Measurements from ENCODE around the gene ISL2. TPM values are rescaled to one million over a fixed set of nuclear protein-coding genes. Genes with fewer than 3 reads are reported as not detected.
"Not testable (repeated sequence)": the region's sequence is repeated elsewhere in the genome, so short reads cannot be mapped to it uniquely, and the experiment has no call there.

ISL2 gene
- total RNA-seq (under 1 TPM in 3 of 5 experiments, not detected in 2; 0.21 to 0.51 (median 0.27) TPM), polyA plus RNA-seq (not detected), total RNA-seq (not detected)

DNA sequence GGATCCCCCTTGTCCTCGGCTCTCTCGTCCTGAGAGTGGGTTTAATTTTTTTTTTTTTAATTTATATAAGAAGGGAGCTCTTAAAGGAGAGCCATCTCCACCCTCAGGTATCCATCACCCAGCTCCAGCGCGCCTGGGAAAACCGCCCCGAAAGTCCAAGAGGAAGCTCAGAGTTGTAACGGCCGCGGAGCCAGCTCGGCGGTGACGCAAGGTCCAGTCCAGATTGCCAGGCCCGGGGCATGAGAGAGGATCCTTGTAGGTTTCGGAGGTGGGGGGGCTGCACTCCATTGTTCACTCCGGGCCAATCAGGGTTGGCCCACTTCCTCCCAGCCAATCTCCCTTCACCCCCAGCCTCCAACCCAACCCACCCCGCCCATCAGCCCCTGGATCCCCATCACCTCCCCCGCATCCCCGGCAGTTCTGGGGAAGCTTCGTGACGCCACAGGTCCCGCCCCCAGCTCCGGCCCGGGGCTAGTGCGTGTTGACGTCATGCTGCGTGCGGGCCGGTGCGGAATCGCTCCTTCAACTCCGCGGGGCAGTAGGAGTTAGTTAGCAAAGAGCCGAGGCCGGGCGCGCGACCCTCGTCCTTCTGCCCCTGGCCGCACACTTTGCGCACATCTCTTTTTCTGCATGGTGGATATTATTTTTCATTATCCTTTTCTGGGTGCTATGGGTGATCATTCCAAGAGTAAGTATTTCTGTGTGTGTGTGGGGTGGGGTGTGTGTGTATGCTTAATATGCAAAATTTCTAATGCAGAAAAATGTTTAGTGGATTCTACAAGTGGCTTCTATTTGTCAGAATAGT is at the start of gene ISL2:
Gene ISL2, plus strand, starts transcription at position 520 of the 805 bp plus-strand sequence. Its CDS starts 111 bp downstream, at position 631.
- Mint-ChIP-seq H3K4me1 (peaks cover 37 to 60% (median 48%) of the 10 kb centered on the region in 7 donors), H3K27me3 (peaks cover 73 to 84% (median 75%) of the 10 kb centered on the region in 5 donors), H3K36me3 (peaks cover 0 to 13% (median 0%) of the 10 kb centered on the region in 5 donors), H3K9me3 (peaks cover 0 to 4% (median 0%) of the 10 kb centered on the region in 11 donors), H3K27ac (peak within 1 kb of the TSS in 5 of 9 donors; percentile 5 to 77 (median 39)), H3K4me3 (peak within 1 kb of the TSS; percentile 61 to 84 (median 76))
- intact Hi-C loops (cut with micrococcal nuclease): loop anchor here in 1 of 2 donors (2.0 to 5.0 kb wide), 2 partner anchors 50 to 99 kb away; no protein-coding TSS in a partner anchor
- H3K27ac ChIP-seq (ENCODE audit: low read depth, low read length): no peak within 1 kb of the TSS
- H3K4me1 ChIP-seq (ENCODE audit: control insufficient read depth in 2 of 2, insufficient read depth in 2 of 2, low read length in 2 of 2): peaks cover 32 to 59% of the 10 kb centered on the region in 2 donors
- H3K4me3 ChIP-seq (ENCODE audit: low read length): peak within 1 kb of the TSS; percentile 28
- peaks cover 11 to 47% of the 10 kb centered on the region in 2 donors for H3K27me3 ChIP-seq (ENCODE audit: control insufficient read depth in 2 of 2, insufficient read depth in 2 of 2, low read length in 2 of 2)
- CTCF ChIA-PET: no interaction called here
- POLR2A ChIA-PET: no interaction called here
- H3K36me3 ChIP-seq (ENCODE audit: control insufficient read depth in 2 of 3, insufficient read depth in 3 of 3, low read length in 3 of 3): no peaks in the 10 kb centered on the region
- ATAC-seq (peak; percentile 52), DNase-seq (peak in 2 of 9 donors; percentile 21 to 83)
- no peaks in the 10 kb centered on the region for H3K9me3 ChIP-seq (ENCODE audit: control insufficient read depth in 2 of 3, low read length in 3 of 3)

GRCh38 chr15:76289582-76289981 is 47.0 kb upstream of the ISL2 start:
- intact Hi-C loops (cut with micrococcal nuclease): loop anchor here in 1 of 2 donors (5.0 kb wide), 1 partner anchor 52 kb away; no protein-coding TSS in a partner anchor
- H3K27me3 Mint-ChIP-seq: no peaks in the 10 kb centered on the region
- no peak overlapping the region for H3K4me3 ChIP-seq (ENCODE audit: low read length)
- POLR2A ChIA-PET: interaction anchor here (1.2 kb wide), 1 partner anchor 20 kb away, joined by 3 read pairs; no protein-coding TSS in a partner anchor
- peaks cover 14 to 49% (median 28%) of the 10 kb centered on the region in 7 donors for H3K4me1 Mint-ChIP-seq
- H3K36me3 ChIP-seq (ENCODE audit: control insufficient read depth in 2 of 3, insufficient read depth in 3 of 3, low read length in 3 of 3): no peaks in the 10 kb centered on the region
- peaks cover 11 to 12% of the 10 kb centered on the region in 2 donors for H3K4me1 ChIP-seq (ENCODE audit: control insufficient read depth in 2 of 2, insufficient read depth in 2 of 2, low read length in 2 of 2)
- H3K36me3 Mint-ChIP-seq: peaks cover 6 to 21% (median 14%) of the 10 kb centered on the region in 5 donors
- no peaks in the 10 kb centered on the region for H3K9me3 Mint-ChIP-seq
- no peaks in the 10 kb centered on the region for H3K9me3 ChIP-seq (ENCODE audit: control insufficient read depth in 2 of 3, low read length in 3 of 3)
- H3K27me3 ChIP-seq (ENCODE audit: control insufficient read depth in 2 of 2, insufficient read depth in 2 of 2, low read length in 2 of 2): no peaks in the 10 kb centered on the region
- CTCF ChIA-PET: interaction anchor here (0.9 kb wide), 1 partner anchor 22 kb away, joined by 3 read pairs; the partner anchor contains the start of gene ETFA
- DNase-seq (no peak), ATAC-seq (no peak)
- peak overlapping the region in 7 of 9 donors; percentile 5 to 93 (median 28) for H3K27ac Mint-ChIP-seq
- no peak overlapping the region for H3K27ac ChIP-seq (ENCODE audit: low read depth, low read length)
- no peak overlapping the region for H3K4me3 Mint-ChIP-seq

- H3K4me3 ChIP-seq (ENCODE audit: low read length): no peak overlapping the region
- no peaks in the 10 kb centered on the region for H3K36me3 ChIP-seq (ENCODE audit: control insufficient read depth in 2 of 3, insufficient read depth in 3 of 3, low read length in 3 of 3)
- no peak overlapping the region for H3K4me3 Mint-ChIP-seq
- no peaks in the 10 kb centered on the region for H3K9me3 Mint-ChIP-seq
- H3K27me3 Mint-ChIP-seq: no peaks in the 10 kb centered on the region
- DNase-seq (no peak), ATAC-seq (no peak)
- H3K4me1 ChIP-seq (ENCODE audit: control insufficient read depth in 2 of 2, insufficient read depth in 2 of 2, low read length in 2 of 2): peaks cover 0 to 2% of the 10 kb centered on the region in 2 donors
- no peaks in the 10 kb centered on the region for H3K9me3 ChIP-seq (ENCODE audit: control insufficient read depth in 2 of 3, low read length in 3 of 3)
- peaks cover 6 to 21% (median 11%) of the 10 kb centered on the region in 5 donors for H3K36me3 Mint-ChIP-seq
- CTCF ChIA-PET: no interaction called here
- POLR2A ChIA-PET: interaction anchor here (1.8 kb wide), 1 partner anchor 18 kb away, joined by 4 read pairs; the partner anchor contains the start of gene ETFA
- no peak overlapping the region for H3K27ac ChIP-seq (ENCODE audit: low read depth, low read length)
- no peaks in the 10 kb centered on the region for H3K27me3 ChIP-seq (ENCODE audit: control insufficient read depth in 2 of 2, insufficient read depth in 2 of 2, low read length in 2 of 2)
- peaks cover 7 to 39% (median 23%) of the 10 kb centered on the region in 7 donors for H3K4me1 Mint-ChIP-seq
- intact Hi-C loops (cut with micrococcal nuclease): no loop called here
- peak overlapping the region in 4 of 9 donors; percentile 49 to 79 (median 70) for H3K27ac Mint-ChIP-seq
Observed at GRCh38 chr15:76293361-76293760, 43.2 kb upstream of the ISL2 start.

GRCh38 chr15:76294463-76294862 is 42.1 kb upstream of the ISL2 start:
- H3K27me3 ChIP-seq (ENCODE audit: control insufficient read depth in 2 of 2, insufficient read depth in 2 of 2, low read length in 2 of 2); DNase-seq; H3K4me3 Mint-ChIP-seq; intact Hi-C loops (cut with micrococcal nuclease); H3K27ac ChIP-seq (ENCODE audit: low read depth, low read length); H3K4me3 ChIP-seq (ENCODE audit: low read length); ATAC-seq; H3K9me3 ChIP-seq (ENCODE audit: control insufficient read depth in 2 of 3, low read length in 3 of 3); H3K9me3 Mint-ChIP-seq; POLR2A ChIA-PET; H3K36me3 ChIP-seq (ENCODE audit: control insufficient read depth in 2 of 3, insufficient read depth in 3 of 3, low read length in 3 of 3); H3K27me3 Mint-ChIP-seq; H3K4me1 ChIP-seq (ENCODE audit: control insufficient read depth in 2 of 2, insufficient read depth in 2 of 2, low read length in 2 of 2): not testable (repeated sequence)
- Mint-ChIP-seq H3K4me1 (peaks cover 7 to 37% (median 21%) of the 10 kb centered on the region in 7 donors), H3K36me3 (peaks cover 6 to 21% (median 11%) of the 10 kb centered on the region in 5 donors), H3K27ac (peak overlapping the region in 1 of 9 donors; percentile 2)
- CTCF ChIA-PET: interaction anchor here (0.9 kb wide), 1 partner anchor 9 kb away, joined by 3 read pairs; no protein-coding TSS in a partner anchor

- Mint-ChIP-seq H3K36me3 (peaks cover 1 to 14% (median 3%) of the 10 kb centered on the region in 5 donors), H3K9me3 (no peaks in the 10 kb centered on the region), H3K27ac (peak overlapping the region in 2 of 9 donors; percentile 6 to 13), H3K4me1 (peaks cover 10 to 40% (median 16%) of the 10 kb centered on the region in 7 donors), H3K4me3 (no peak overlapping the region), H3K27me3 (no peaks in the 10 kb centered on the region)
- DNase-seq: no peak
- intact Hi-C loops (cut with micrococcal nuclease): no loop called here
- H3K9me3 ChIP-seq (ENCODE audit: control insufficient read depth in 2 of 3, low read length in 3 of 3): no peaks in the 10 kb centered on the region
- no peaks in the 10 kb centered on the region for H3K36me3 ChIP-seq (ENCODE audit: control insufficient read depth in 2 of 3, insufficient read depth in 3 of 3, low read length in 3 of 3)
- ChIA-PET CTCF (no interaction called here), POLR2A (no interaction called here)
- no peaks in the 10 kb centered on the region for H3K27me3 ChIP-seq (ENCODE audit: control insufficient read depth in 2 of 2, insufficient read depth in 2 of 2, low read length in 2 of 2)
- H3K27ac ChIP-seq (ENCODE audit: low read depth, low read length): no peak overlapping the region
- H3K4me1 ChIP-seq (ENCODE audit: control insufficient read depth in 2 of 2, insufficient read depth in 2 of 2, low read length in 2 of 2): peaks cover 0 to 14% of the 10 kb centered on the region in 2 donors
- no peak for ATAC-seq
- no peak overlapping the region for H3K4me3 ChIP-seq (ENCODE audit: low read length)
Observed at GRCh38 chr15:76296849-76297248, 39.7 kb upstream of the ISL2 start.

DNA sequence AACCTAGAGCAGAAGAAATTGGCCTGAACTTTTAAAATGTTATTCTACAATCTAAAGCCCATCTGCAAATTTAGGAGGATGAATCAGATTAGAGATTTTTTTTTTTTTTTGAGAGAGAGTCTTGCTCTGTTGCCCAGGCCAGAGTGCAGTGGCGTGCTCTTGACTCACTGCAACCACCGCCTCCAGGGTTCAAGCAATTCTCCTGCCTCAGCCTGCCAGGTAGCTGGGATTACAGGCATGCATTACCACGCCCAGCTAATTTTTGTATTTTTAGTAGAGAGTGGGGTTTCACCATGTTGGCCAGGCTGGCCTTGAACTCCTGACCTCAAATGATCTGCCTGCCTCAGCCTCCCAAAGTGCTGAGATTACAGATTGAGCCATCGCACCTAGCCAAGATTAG is 38.6 kb upstream of the ISL2 start:
- H3K9me3 Mint-ChIP-seq; H3K27me3 ChIP-seq (ENCODE audit: control insufficient read depth in 2 of 2, insufficient read depth in 2 of 2, low read length in 2 of 2); POLR2A ChIA-PET; H3K36me3 ChIP-seq (ENCODE audit: control insufficient read depth in 2 of 3, insufficient read depth in 3 of 3, low read length in 3 of 3); intact Hi-C loops (cut with micrococcal nuclease); H3K27ac ChIP-seq (ENCODE audit: low read depth, low read length); H3K9me3 ChIP-seq (ENCODE audit: control insufficient read depth in 2 of 3, low read length in 3 of 3); H3K27me3 Mint-ChIP-seq; H3K4me3 Mint-ChIP-seq; H3K36me3 Mint-ChIP-seq; DNase-seq; ATAC-seq; CTCF ChIA-PET; H3K4me3 ChIP-seq (ENCODE audit: low read length): not testable (repeated sequence)
- H3K4me1 ChIP-seq (ENCODE audit: control insufficient read depth in 2 of 2, insufficient read depth in 2 of 2, low read length in 2 of 2): peaks cover 0 to 14% of the 10 kb centered on the region in 2 donors
- Mint-ChIP-seq H3K27ac (peak overlapping the region in 1 of 9 donors; percentile 5), H3K4me1 (peaks cover 10 to 46% (median 23%) of the 10 kb centered on the region in 7 donors)

Measured in naive thymus-derived CD4-positive, alpha-beta T cell (primary cell).